IMR-90 (cell line): Measurements from ENCODE around the gene ZFHX3.

ENCODE experiments used
- BHLHE40 ChIP-seq: fragments of 150-350 bp; IDR thresholded peaks from 2 replicates; pipeline ENCODE4 v1.6.1; 2016; ENCODE audit warnings: mild to moderate bottlenecking, low read depth, low read length
- CHD1 ChIP-seq: IDR thresholded peaks from 2 replicates; pipeline ENCODE4 v1.6.1; 2012; ENCODE audit warnings: low read depth, low read length, improper control_type of control experiment
- CTCF ChIP-seq: conservative IDR thresholded peaks from 2 replicates; pipeline ENCODE4 v1.5.1; 2012; ENCODE audit warnings: mild to moderate bottlenecking, low read depth, low read length, improper control_type of control experiment
- FOS ChIP-seq: fragments of 150-350 bp; IDR thresholded peaks from 2 replicates; pipeline ENCODE4 v1.6.1; 2016; ENCODE audit warnings: low read depth, low read length
- MAZ ChIP-seq: IDR thresholded peaks from 2 replicates; pipeline ENCODE4 v1.6.1; 2012; ENCODE audit warnings: low read depth, mild to moderate bottlenecking, low read length, improper control_type of control experiment, moderate library complexity, borderline replicate concordance
- NFE2L2 ChIP-seq: fragments of 150-350 bp; IDR thresholded peaks from 2 replicates; pipeline ENCODE4 v1.6.1; 2016; ENCODE audit warnings: low read depth, mild to moderate bottlenecking, low read length
- POLR2A ChIP-seq: IDR thresholded peaks from 2 replicates; pipeline ENCODE4 v1.6.1; 2012; ENCODE audit warnings: mild to moderate bottlenecking, low read depth, low read length
- RCOR1 ChIP-seq: IDR thresholded peaks from 2 replicates; pipeline ENCODE4 v1.6.1; 2012; ENCODE audit warnings: mild to moderate bottlenecking, low read length, improper control_type of control experiment; ENCODE audit not compliant: insufficient replicate concordance
- USF2 ChIP-seq: fragments of 150-350 bp; IDR thresholded peaks from 2 replicates; pipeline ENCODE4 v1.6.1; 2017; ENCODE audit warnings: mild to moderate bottlenecking, antibody characterized with exemption, low read length, low read depth

- TF ChIP-seq CTCF (no peak), POLR2A (no peak), CHD1 (no peak), BHLHE40 (no peak), FOS (no peak), RCOR1 (no peak), USF2 (no peak), NFE2L2 (no peak), MAZ (no peak)
These were observed 250.3 kb downstream of the ZFHX3 start for GRCh38 chr16:72797621-72798020.
